Keratinocyte (primary cell): ENCODE data around the gene KCNC3. TPM values are rescaled to one million over a fixed set of nuclear protein-coding genes. Genes with fewer than 3 reads are reported as not detected.

ENCODE experiments used
- DNase-seq: peaks from one replicate; pipeline ENCODE4 v3.0.0-alpha.2; 2011; ENCODE audit warnings: low read depth, missing footprints, low spot score
- FAIRE-seq: peaks from 2 replicates; lab custom pipeline; 2011; peaks lifted over from hg19 to GRCh38; lab: Jason Lieb, UNC
- H2AFZ ChIP-seq: 2 replicates; pipeline ENCODE4 v1.6.0; 2012; ENCODE audit warnings: low read length, control low read depth, inconsistent platforms; ENCODE audit not compliant: control insufficient read depth
- H3K27ac ChIP-seq: 2 replicates; pipeline ENCODE4 v1.5.1; 2011; ENCODE audit warnings: low read length; ENCODE audit not compliant: control insufficient read depth, insufficient read depth
- H3K27me3 ChIP-seq: 3 replicates; pipeline ENCODE4 v1.6.0; 2011; ENCODE audit warnings: low read length; ENCODE audit not compliant: control insufficient read depth, insufficient read depth; ENCODE audit errors: extremely low read depth
- H3K36me3 ChIP-seq, 2 experiments: 2 replicates in 1 of 2; 3 replicates in 1 of 2; pipeline ENCODE4 v1.5.1; 2011; ENCODE audit warnings: low read length in 2 of 2, mild to moderate bottlenecking in 1 of 2; ENCODE audit not compliant: control insufficient read depth in 2 of 2, insufficient read depth in 2 of 2; ENCODE audit errors: extremely low read depth in 1 of 2
- H3K4me1 ChIP-seq: 3 replicates; pipeline ENCODE4 v1.5.1; 2011; ENCODE audit warnings: low read length; ENCODE audit not compliant: control insufficient read depth, insufficient read depth; ENCODE audit errors: extremely low read depth
- H3K4me2 ChIP-seq: 3 replicates; pipeline ENCODE4 v1.6.0; 2011; ENCODE audit warnings: low read depth, low read length; ENCODE audit not compliant: control insufficient read depth, insufficient read depth; ENCODE audit errors: extremely low read depth
- H3K4me3 ChIP-seq, 3 experiments: fragments of 200-600 bp in 1 of 3; sonication (generic) in 1 of 3; 2 replicates in 2 of 3; 3 replicates in 1 of 3; pipeline ENCODE4 v1.5.1; 2011 to 2016; ENCODE audit warnings: low read length in 3 of 3, mild to moderate bottlenecking in 3 of 3, control low read depth in 2 of 3, inconsistent platforms in 1 of 3, low read depth in 1 of 3, mixed read lengths in 1 of 3, mixed run types in 1 of 3, moderate library complexity in 1 of 3; ENCODE audit not compliant: control insufficient read depth in 2 of 3, insufficient read depth in 2 of 3; ENCODE audit errors: extremely low read depth in 1 of 3
- H3K79me2 ChIP-seq: 2 replicates; pipeline ENCODE4 v1.6.0; 2012; ENCODE audit warnings: low read length; ENCODE audit not compliant: control insufficient read depth, insufficient read depth
- H3K9ac ChIP-seq: 3 replicates; pipeline ENCODE4 v1.6.0; 2011; ENCODE audit warnings: low read length; ENCODE audit not compliant: control insufficient read depth, insufficient read depth; ENCODE audit errors: extremely low read depth
- H3K9me1 ChIP-seq: 3 replicates; pipeline ENCODE4 v1.6.0; 2011; ENCODE audit warnings: low read length; ENCODE audit not compliant: control insufficient read depth, insufficient read depth; ENCODE audit errors: extremely low read depth
- H3K9me3 ChIP-seq: 2 replicates; pipeline ENCODE4 v1.5.1; 2012; ENCODE audit warnings: low read depth, low read length; ENCODE audit not compliant: control insufficient read depth
- H4K20me1 ChIP-seq: 3 replicates; pipeline ENCODE4 v1.6.0; 2011; ENCODE audit warnings: low read length; ENCODE audit not compliant: control insufficient read depth, insufficient read depth; ENCODE audit errors: extremely low read depth
- CTCF ChIP-seq, 3 experiments: IDR thresholded peaks in 1 of 3; conservative IDR thresholded peaks in 1 of 3; optimal IDR thresholded peaks in 1 of 3; 2 replicates in 2 of 3; 3 replicates in 1 of 3; pipeline versions ENCODE3 to v1.5.1; 2011; ENCODE audit warnings: low read length in 3 of 3, mild to moderate bottlenecking in 3 of 3, moderate library complexity in 2 of 3, control low read depth in 1 of 3, inconsistent platforms in 1 of 3; ENCODE audit not compliant: insufficient read depth in 2 of 3; ENCODE audit errors: extremely low read depth in 1 of 3
- EZH2 ChIP-seq: IDR thresholded peaks from one replicate; pipeline ENCODE4 v1.6.1; 2012; ENCODE audit warnings: inconsistent platforms, mild to moderate bottlenecking, low read length, moderate library complexity
- dilution Hi-C: fragments of 300-500 bp; cut with MboI; formaldehyde crosslinking; loops from one replicate; pipeline ENCODE4 v1.7.0; 2020; ENCODE audit warnings: low sequenced_read_pairs; ENCODE audit not compliant: extremely low pct_ligation_motif_present
- polyA plus RNA-seq, 5 experiments: library from polyadenylated mRNA; depleted of rRNA in 3 of 5; stranded (reverse) in 3 of 5; stranded (forward) in 1 of 5; unstranded in 1 of 5; fragments of >200 nt; gene quantifications; 1 replicate in 1 of 5; 2 replicates in 3 of 5; 3 replicates in 1 of 5; pipeline versions ENCODE4 v1.2.1 to v1.2.3, GENCODE V29; 2011 to 2012; ENCODE audit warnings: missing spikeins in 2 of 5, low read depth in 1 of 5, low replicate concordance in 1 of 5

The KCNC3 gene
- polyA plus RNA-seq, 1 donor (not counting 4 experiments of a cell fraction or from before 2014, with no cell fraction given) = 0.01 TPM

DNA sequence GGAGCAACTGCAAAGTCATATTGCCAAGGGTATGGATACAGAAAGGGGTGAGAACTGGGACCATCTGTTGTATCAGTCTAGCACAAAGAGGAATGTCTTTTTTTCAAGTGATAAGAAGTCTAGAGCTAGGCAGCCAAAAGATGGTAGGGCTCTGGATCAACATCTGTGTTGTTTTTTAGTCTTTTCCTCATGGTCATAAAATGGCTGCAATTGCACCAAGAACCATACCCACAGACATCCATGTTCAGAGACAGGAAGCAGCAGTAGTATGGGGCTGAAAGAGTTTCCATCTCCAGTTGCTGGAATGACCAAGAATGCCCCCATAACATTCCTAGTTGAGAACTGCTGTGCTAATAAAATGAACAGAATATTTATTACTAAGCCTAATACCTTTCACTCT is 25.6 kb downstream of the KCNC3 start:
- H3K9me1 ChIP-seq = no peaks in the 10 kb centered on the region
- DNase-seq (no peak), FAIRE-seq (no peak)
- H3K27me3 ChIP-seq = no peaks in the 10 kb centered on the region
- no peak for TF ChIP-seq CTCF (optimal IDR thresholded peaks at IDR 0.05 in 1 of 3, IDR thresholded peaks at IDR 0.05 in 1 of 3, conservative IDR thresholded peaks at IDR 0.05 in 1 of 3; ENCODE audit: extremely low read depth in 1 of 3, insufficient read depth in 2 of 3, low read length in 3 of 3)
- no peak for TF ChIP-seq EZH2
- H3K4me2 ChIP-seq = no peak overlapping the region
- no peaks in the 10 kb centered on the region for H3K36me3 ChIP-seq
- dilution Hi-C loops = no loop called here
- H3K9me3 ChIP-seq = no peaks in the 10 kb centered on the region
- no peaks in the 10 kb centered on the region for H3K79me2 ChIP-seq
- peaks cover 7% of the 10 kb centered on the region for H3K4me1 ChIP-seq
- H3K9ac ChIP-seq = no peak overlapping the region
- H3K4me3 ChIP-seq = no peak overlapping the region
- H2AFZ ChIP-seq = no peak overlapping the region
- no peaks in the 10 kb centered on the region for H4K20me1 ChIP-seq
- H3K27ac ChIP-seq = no peak overlapping the region

- Histone ChIP-seq H3K4me1 (peaks cover 7% of the 10 kb centered on the region), H2AFZ (no peak overlapping the region), H3K9me3 (no peaks in the 10 kb centered on the region), H3K4me3 (no peak overlapping the region), H3K27me3 (no peaks in the 10 kb centered on the region), H3K9me1 (no peaks in the 10 kb centered on the region), H3K79me2 (no peaks in the 10 kb centered on the region), H4K20me1 (no peaks in the 10 kb centered on the region), H3K36me3 (no peaks in the 10 kb centered on the region), H3K9ac (no peak overlapping the region), H3K4me2 (no peak overlapping the region), H3K27ac (no peak overlapping the region)
- FAIRE-seq (no peak), DNase-seq (no peak)
- TF ChIP-seq EZH2 (no peak), CTCF (optimal IDR thresholded peaks at IDR 0.05 in 1 of 3, IDR thresholded peaks at IDR 0.05 in 1 of 3, conservative IDR thresholded peaks at IDR 0.05 in 1 of 3; ENCODE audit: extremely low read depth in 1 of 3, insufficient read depth in 2 of 3, low read length in 3 of 3) (no peak)
- dilution Hi-C loops = no loop called here
Observed at GRCh38 chr19:50301607-50301971, 27.6 kb downstream of the KCNC3 start.
